ENCODE measurements around the gene ATG9B. TPM values are rescaled to one million over a fixed set of nuclear protein-coding genes. Genes with fewer than 3 reads are reported as not detected.

The ATG9B gene
- total RNA-seq, 3 donors from 2014 or later (not counting 1 experiment from before 2014, with no cell fraction given): 4.4 to 4.6 (median 4.5) TPM

GRCh38 chr7:151033864-151034249 is 9.6 kb upstream of the ATG9B start:
- intact Hi-C loops (cut with micrococcal nuclease): no loop called here
- Mint-ChIP-seq H3K36me3 (no peaks in the 10 kb centered on the region), H3K27ac (no peak overlapping the region), H3K27me3 (ENCODE audit: low read depth in 2 of 2) (no peaks in the 10 kb centered on the region), H3K9me3 (no peaks in the 10 kb centered on the region), H3K4me3 (no peak overlapping the region), H3K4me1 (peaks cover 2 to 4% of the 10 kb centered on the region in 2 donors)
- Histone ChIP-seq H3K4me1 (ENCODE audit: control insufficient read depth, insufficient read depth, low read length) (peaks cover 6% of the 10 kb centered on the region), H3K36me3 (ENCODE audit: control insufficient read depth, insufficient read depth, low read length) (peaks cover 23% of the 10 kb centered on the region), H3K27ac (ENCODE audit: low read length) (no peak overlapping the region), H3K4me3 (ENCODE audit: low read length) (no peak overlapping the region), H3K27me3 (ENCODE audit: control insufficient read depth, insufficient read depth, low read length) (no peaks in the 10 kb centered on the region), H3K9me3 (ENCODE audit: control insufficient read depth, insufficient read depth, low read length) (no peaks in the 10 kb centered on the region)
- 89% methylated on average over 5 of the region's 5 CpGs for WGBS (ENCODE audit: insufficient coverage)
- TF ChIP-seq CTCF (IDR thresholded peaks at IDR 0.05): no peak
- DNase-seq (no peak), ATAC-seq (no peak)

GRCh38 chr7:151032936-151033863 is 8.9 kb upstream of the ATG9B start:
- peaks cover 9% of the 10 kb centered on the region for H3K4me1 ChIP-seq (ENCODE audit: control insufficient read depth, insufficient read depth, low read length)
- no peak overlapping the region for H3K4me3 ChIP-seq (ENCODE audit: low read length)
- H3K4me3 Mint-ChIP-seq: no peak overlapping the region
- no peaks in the 10 kb centered on the region for H3K27me3 Mint-ChIP-seq (ENCODE audit: low read depth in 2 of 2)
- peaks cover 23% of the 10 kb centered on the region for H3K36me3 ChIP-seq (ENCODE audit: control insufficient read depth, insufficient read depth, low read length)
- no peak for TF ChIP-seq CTCF (IDR thresholded peaks at IDR 0.05)
- peaks cover 6 to 8% of the 10 kb centered on the region in 2 donors for H3K4me1 Mint-ChIP-seq
- no peak overlapping the region for H3K27ac Mint-ChIP-seq
- H3K9me3 Mint-ChIP-seq: no peaks in the 10 kb centered on the region
- intact Hi-C loops (cut with micrococcal nuclease): no loop called here
- no peak for DNase-seq
- no peak overlapping the region for H3K27ac ChIP-seq (ENCODE audit: low read length)
- H3K27me3 ChIP-seq (ENCODE audit: control insufficient read depth, insufficient read depth, low read length): no peaks in the 10 kb centered on the region
- no peaks in the 10 kb centered on the region for H3K36me3 Mint-ChIP-seq
- ATAC-seq: no peak
- H3K9me3 ChIP-seq (ENCODE audit: control insufficient read depth, insufficient read depth, low read length): no peaks in the 10 kb centered on the region
- WGBS (ENCODE audit: insufficient coverage): 93% methylated on average over 17 of the region's 17 CpGs

GRCh38 chr7:151031011-151031410 is 6.7 kb upstream of the ATG9B start:
- Histone ChIP-seq H3K27me3 (ENCODE audit: control insufficient read depth, insufficient read depth, low read length) (no peaks in the 10 kb centered on the region), H3K9me3 (ENCODE audit: control insufficient read depth, insufficient read depth, low read length) (no peaks in the 10 kb centered on the region), H3K4me1 (ENCODE audit: control insufficient read depth, insufficient read depth, low read length) (peaks cover 17% of the 10 kb centered on the region), H3K27ac (ENCODE audit: low read length) (no peak overlapping the region), H3K36me3 (ENCODE audit: control insufficient read depth, insufficient read depth, low read length) (peaks cover 13% of the 10 kb centered on the region), H3K4me3 (ENCODE audit: low read length) (no peak overlapping the region)
- intact Hi-C loops (cut with micrococcal nuclease): no loop called here
- H3K36me3 Mint-ChIP-seq: no peaks in the 10 kb centered on the region
- TF ChIP-seq CTCF (IDR thresholded peaks at IDR 0.05): no peak
- ATAC-seq: no peak
- H3K27ac Mint-ChIP-seq: no peak overlapping the region
- no peaks in the 10 kb centered on the region for H3K27me3 Mint-ChIP-seq (ENCODE audit: low read depth in 2 of 2)
- H3K4me1 Mint-ChIP-seq: peaks cover 15 to 16% of the 10 kb centered on the region in 2 donors
- H3K4me3 Mint-ChIP-seq: no peak overlapping the region
- 97% methylated on average over 3 of the region's 4 CpGs for WGBS (ENCODE audit: insufficient coverage)
- no peaks in the 10 kb centered on the region for H3K9me3 Mint-ChIP-seq
- DNase-seq: no peak
